SU-DHL-6 (cell line): ENCODE data around the gene CERS1.
"Not testable (repeated sequence)": the region's sequence is repeated elsewhere in the genome, so short reads cannot be mapped to it uniquely, and the experiment has no call there.

Experiments used
- H2AFZ ChIP-seq: fragments of 200-600 bp; sonication (generic); 2 replicates; pipeline ENCODE4 v1.6.1; 2014; ENCODE audit warnings: low read depth, mild to moderate bottlenecking, moderate library complexity, mixed read lengths, antibody characterized with exemption, low read length; ENCODE audit not compliant: severe bottlenecking
- H3F3A ChIP-seq: fragments of 200-600 bp; shearing (Covaris generic); 2 replicates; pipeline ENCODE4 v1.6.0; 2016; ENCODE audit warnings: antibody characterized with exemption, mild to moderate bottlenecking; ENCODE audit not compliant: insufficient read depth
- H3K27ac ChIP-seq: fragments of 200-600 bp; sonication (generic); 2 replicates; pipeline ENCODE4 v1.5.1; 2016; ENCODE audit warnings: low read depth, mild to moderate bottlenecking, low read length, moderate library complexity, mixed read lengths
- H3K27me3 ChIP-seq: fragments of 200-600 bp; sonication (generic), shearing (Covaris generic); 2 replicates; pipeline ENCODE4 v1.6.0; 2014; ENCODE audit warnings: mild to moderate bottlenecking, low read length
- H3K36me3 ChIP-seq: fragments of 200-600 bp; sonication (generic); 2 replicates; pipeline ENCODE4 v1.6.1; 2014; ENCODE audit warnings: mild to moderate bottlenecking, low read length, mixed read lengths
- H3K4me2 ChIP-seq: fragments of 300-600, 200-600 bp; shearing (Covaris generic), sonication (generic); 2 replicates; pipeline ENCODE4 v1.6.0; 2014; ENCODE audit warnings: low read length, low read depth, mild to moderate bottlenecking; ENCODE audit not compliant: poor library complexity, severe bottlenecking
- H3K4me3 ChIP-seq: fragments of 200-600 bp; sonication (generic); 2 replicates; pipeline ENCODE4 v1.5.1; 2014; ENCODE audit warnings: antibody characterized with exemption, low read length, mild to moderate bottlenecking, mixed read lengths; ENCODE audit not compliant: insufficient read depth, poor library complexity, severe bottlenecking
- H3K79me2 ChIP-seq: fragments of 200-600 bp; sonication (generic); 2 replicates; pipeline ENCODE4 v1.6.1; 2014; ENCODE audit warnings: mild to moderate bottlenecking, low read length, moderate library complexity; ENCODE audit not compliant: insufficient read depth
- H3K9ac ChIP-seq: fragments of 200-600 bp; sonication (generic); 2 replicates; pipeline ENCODE4 v1.7.0; 2014; ENCODE audit warnings: mild to moderate bottlenecking, low read length
- H3K9me2 ChIP-seq: fragments of 200-600 bp; sonication (generic); replicated peaks from 2 replicates; pipeline ENCODE4 v1.6.1; 2014; ENCODE audit warnings: low read length; ENCODE audit not compliant: insufficient read depth
- H3K9me3 ChIP-seq: fragments of 200-600 bp; sonication (generic); 2 replicates; pipeline ENCODE4 v1.6.1; 2014; ENCODE audit warnings: low read length, mixed read lengths; ENCODE audit not compliant: insufficient read depth
- H4K20me1 ChIP-seq: fragments of 200-600 bp; sonication (generic); 2 replicates; pipeline ENCODE4 v1.6.1; 2014; ENCODE audit warnings: low read depth, mild to moderate bottlenecking, antibody characterized with exemption, low read length, moderate library complexity, mixed read lengths
- CTCF ChIP-seq: fragments of 200-600 bp; sonication (generic); IDR thresholded peaks from one replicate; pipeline ENCODE4 v1.5.1; 2017; ENCODE audit warnings: antibody characterized with exemption, mild to moderate bottlenecking, low read length, moderate library complexity; ENCODE audit not compliant: insufficient read depth, poor library complexity, severe bottlenecking
- EZH2phosphoT487 ChIP-seq: fragments of 200-600 bp; sonication (generic), shearing (Covaris generic); conservative IDR thresholded peaks from 2 replicates; pipeline ENCODE4 v1.6.1; 2018; ENCODE audit warnings: mild to moderate bottlenecking, antibody characterized with exemption, low read length, moderate library complexity, mixed read lengths

The CERS1 gene

DNA sequence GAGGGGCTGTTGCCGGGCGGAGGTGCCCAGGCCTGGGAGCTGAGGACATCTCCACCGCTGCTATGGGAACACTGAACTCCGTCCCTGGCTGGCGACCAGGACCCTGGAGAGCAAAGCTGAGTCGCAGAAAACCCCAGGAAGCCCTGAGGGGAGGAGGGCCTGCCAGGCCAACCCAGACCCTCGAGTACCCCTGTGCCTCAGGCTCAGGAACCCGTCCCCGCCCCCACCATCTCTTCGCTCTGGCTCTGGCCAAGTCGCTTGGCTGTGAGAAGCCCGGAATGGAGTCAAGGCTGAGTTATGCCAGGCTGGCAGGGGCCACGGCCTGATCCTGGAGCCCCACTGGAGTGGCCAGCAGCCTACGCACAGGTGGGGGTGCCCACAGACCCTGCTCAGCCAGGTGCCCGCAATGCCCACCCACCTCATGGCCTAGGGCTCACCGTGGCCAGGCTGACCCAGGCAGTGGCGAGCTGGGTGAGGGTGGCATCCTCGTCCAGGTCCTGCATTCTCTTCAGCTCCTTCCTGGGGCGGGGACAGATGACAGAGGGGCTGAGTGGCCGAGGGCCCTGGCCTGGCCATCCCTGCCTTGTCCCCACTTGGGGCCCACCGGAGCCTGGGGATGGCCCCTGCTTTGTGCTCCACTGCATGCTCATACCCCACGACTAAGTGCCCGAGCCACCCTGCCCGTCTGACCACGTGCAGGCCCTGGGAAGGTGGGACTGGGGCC is 8.5 kb upstream of the CERS1 start:
- Histone ChIP-seq H3F3A (no peaks in the 10 kb centered on the region), H3K9me2 (no peaks in the 10 kb centered on the region), H3K4me2 (no peak overlapping the region), H3K36me3 (no peaks in the 10 kb centered on the region), H3K9ac (no peak overlapping the region), H3K9me3 (no peaks in the 10 kb centered on the region), H3K27ac (no peak overlapping the region), H2AFZ (no peak overlapping the region), H3K27me3 (no peaks in the 10 kb centered on the region), H3K79me2 (no peaks in the 10 kb centered on the region), H4K20me1 (no peaks in the 10 kb centered on the region), H3K4me3 (no peak overlapping the region)
- TF ChIP-seq CTCF (no peak), EZH2phosphoT487 (no peak)

- H3K9ac ChIP-seq = no peak overlapping the region
- no peak overlapping the region for H3K27ac ChIP-seq
- H3K36me3 ChIP-seq = no peaks in the 10 kb centered on the region
Observed at GRCh38 chr19:18903156-18904037, 7.4 kb upstream of the CERS1 start.

GRCh38 chr19:18902519-18902918 is 6.6 kb upstream of the CERS1 start:
- H3K9me3 ChIP-seq, H3K9ac ChIP-seq, H3K9me2 ChIP-seq, H3K4me2 ChIP-seq, H3K36me3 ChIP-seq, H3F3A ChIP-seq, H2AFZ ChIP-seq, H4K20me1 ChIP-seq, H3K27me3 ChIP-seq, H3K27ac ChIP-seq, H3K4me3 ChIP-seq, H3K79me2 ChIP-seq: not testable (repeated sequence)

More at GRCh38 chr19:18903156-18904037, 7.4 kb upstream of the CERS1 start:
- Histone ChIP-seq H3K4me2 (no peak overlapping the region), H3K79me2 (no peaks in the 10 kb centered on the region), H3K9me2 (no peaks in the 10 kb centered on the region), H3K9me3 (no peaks in the 10 kb centered on the region), H4K20me1 (no peaks in the 10 kb centered on the region), H3K27me3 (no peaks in the 10 kb centered on the region), H3K4me3 (no peak overlapping the region), H3F3A (no peaks in the 10 kb centered on the region), H2AFZ (no peak overlapping the region)
- TF ChIP-seq EZH2phosphoT487 = no peak
- no peak for TF ChIP-seq CTCF

GRCh38 chr19:18901491-18901890 is 5.5 kb upstream of the CERS1 start:
- Histone ChIP-seq H3F3A (no peaks in the 10 kb centered on the region), H3K9ac (no peak overlapping the region), H3K27me3 (no peaks in the 10 kb centered on the region), H2AFZ (no peak overlapping the region), H3K27ac (no peak overlapping the region), H3K4me3 (no peak overlapping the region), H4K20me1 (no peaks in the 10 kb centered on the region), H3K9me3 (no peaks in the 10 kb centered on the region), H3K36me3 (no peaks in the 10 kb centered on the region), H3K4me2 (no peak overlapping the region), H3K9me2 (no peaks in the 10 kb centered on the region), H3K79me2 (no peaks in the 10 kb centered on the region)
- TF ChIP-seq EZH2phosphoT487 (no peak), CTCF (no peak)
